Left lung (tissue), 10 donors: ENCODE data around the gene GLYR1. TPM values are rescaled to one million over a fixed set of nuclear protein-coding genes. Genes with fewer than 3 reads are reported as not detected.

ENCODE experiments used
- ATAC-seq: fragments of 200-7000 bp; cut with Tn5 transposase; one replicate; pipeline ENCODE4 v1.9.1; 2020; ENCODE audit warnings: moderate library complexity
- DNase-seq, 4 donors: peaks; one replicate each; pipeline ENCODE4 v3.0.0-alpha.2; 2013 to 2020
- H3K27ac ChIP-seq, 2 donors: fragments of 200-600 bp; sonication (generic) in 1 of 2; one replicate each; pipeline versions ENCODE4 v1.5.0 to v1.8.0; 2020 to 2021
- H3K27me3 ChIP-seq, 2 donors: fragments of 200-600 bp; sonication (generic) in 1 of 2; one replicate each; pipeline versions ENCODE4 v1.5.0 to v1.8.0; 2020 to 2021
- H3K36me3 ChIP-seq, 2 donors: fragments of 200-600 bp; sonication (generic) in 1 of 2; one replicate each; pipeline versions ENCODE4 v1.5.0 to v1.8.0; 2020 to 2021
- H3K4me1 ChIP-seq, 2 donors: fragments of 200-600 bp; one replicate each; pipeline ENCODE4 v1.8.0; 2021
- H3K4me3 ChIP-seq, 2 donors: fragments of 200-600 bp; sonication (generic) in 1 of 2; one replicate each; pipeline versions ENCODE4 v1.5.0 to v1.8.0; 2020 to 2021; ENCODE audit warnings: mild to moderate bottlenecking in 1 of 2
- H3K9me3 ChIP-seq, 2 donors: fragments of 200-600 bp; sonication (generic) in 1 of 2; one replicate each; pipeline versions ENCODE4 v1.5.0 to v1.8.0; 2020 to 2021
- intact Hi-C, 2 donors: fragments of 100-400 bp; cut with DNase I; formaldehyde crosslinking; loops; one replicate each; pipeline versions ENCODE4 v1.11.2 to v1.14.2; 2022
- polyA plus RNA-seq, 6 donors: library from polyadenylated mRNA; unstranded; fragments of 120-200 nt; gene quantifications; one replicate each; pipeline ENCODE4 v1.2.1, GENCODE V29; 2013; ENCODE audit not compliant: insufficient read length in 6 of 6
- total RNA-seq, 2 donors: library from RNA; stranded (reverse); fragmentation: NEBNext Ultra II Directional; extraction: Animal tissue kit (Norgen Biotek cat#: 25700); gene quantifications; one replicate each; pipeline ENCODE4 v1.2.1, GENCODE V29; 2021
- TF ChIP-seq, protein P1 (sequence below), 2 donors: fragments of 200-600 bp; sonication (generic) in 1 of 2; IDR thresholded peaks; one replicate each; pipeline versions ENCODE4 v1.5.0 to v1.8.0; 2021; ENCODE audit warnings: antibody characterized with exemption in 2 of 2
- donor health status: DM: no; HTN: yes; CAD: no.
- donor health status: DM: no; HTN: no; CAD: no.

GLYR1 gene
- total and polyA plus RNA-seq, 8 donors = 65.2 to 128 (median 113) TPM

DNA sequence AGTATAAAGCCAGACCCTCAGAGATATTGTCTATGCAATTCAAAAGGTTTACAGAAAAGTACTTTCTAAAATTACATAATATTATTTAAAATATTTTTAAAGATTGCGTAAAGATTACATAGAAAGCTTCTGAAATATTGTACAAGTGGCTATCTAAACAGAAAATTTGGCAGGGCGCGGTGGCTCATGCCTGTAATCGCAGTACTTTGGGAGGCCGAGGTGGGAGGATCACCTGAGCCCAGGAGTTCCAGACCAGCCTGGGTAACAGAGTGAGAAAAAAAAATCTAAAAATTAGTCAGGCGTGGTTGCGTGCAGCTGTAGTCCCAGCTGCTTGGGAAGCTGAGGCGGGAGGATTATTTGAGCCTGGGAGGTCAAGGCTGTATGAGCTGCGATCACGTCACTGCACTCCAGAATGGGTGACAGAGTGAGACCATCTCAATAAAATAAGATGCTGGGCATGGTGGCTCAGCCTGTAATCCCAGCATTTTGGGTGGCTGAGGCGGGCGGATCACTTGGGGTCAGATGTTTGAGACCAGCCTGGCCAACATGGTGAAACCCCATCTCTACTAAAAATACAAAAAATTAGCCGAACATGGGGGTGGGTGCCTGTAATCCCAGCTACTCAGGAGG lies 18.3 kb upstream of the GLYR1 start:
- ATAC-seq (no peak), DNase-seq (no peak)
- intact Hi-C loops = no loop called here
- H3K9me3 ChIP-seq = no peaks in the 10 kb centered on the region
- peaks cover 0 to 55% of the 10 kb centered on the region in 2 donors for H3K36me3 ChIP-seq
- TF ChIP-seq, protein P1, sequence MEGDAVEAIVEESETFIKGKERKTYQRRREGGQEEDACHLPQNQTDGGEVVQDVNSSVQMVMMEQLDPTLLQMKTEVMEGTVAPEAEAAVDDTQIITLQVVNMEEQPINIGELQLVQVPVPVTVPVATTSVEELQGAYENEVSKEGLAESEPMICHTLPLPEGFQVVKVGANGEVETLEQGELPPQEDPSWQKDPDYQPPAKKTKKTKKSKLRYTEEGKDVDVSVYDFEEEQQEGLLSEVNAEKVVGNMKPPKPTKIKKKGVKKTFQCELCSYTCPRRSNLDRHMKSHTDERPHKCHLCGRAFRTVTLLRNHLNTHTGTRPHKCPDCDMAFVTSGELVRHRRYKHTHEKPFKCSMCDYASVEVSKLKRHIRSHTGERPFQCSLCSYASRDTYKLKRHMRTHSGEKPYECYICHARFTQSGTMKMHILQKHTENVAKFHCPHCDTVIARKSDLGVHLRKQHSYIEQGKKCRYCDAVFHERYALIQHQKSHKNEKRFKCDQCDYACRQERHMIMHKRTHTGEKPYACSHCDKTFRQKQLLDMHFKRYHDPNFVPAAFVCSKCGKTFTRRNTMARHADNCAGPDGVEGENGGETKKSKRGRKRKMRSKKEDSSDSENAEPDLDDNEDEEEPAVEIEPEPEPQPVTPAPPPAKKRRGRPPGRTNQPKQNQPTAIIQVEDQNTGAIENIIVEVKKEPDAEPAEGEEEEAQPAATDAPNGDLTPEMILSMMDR (IDR thresholded peaks at IDR 0.05) = no peak
- H3K4me1 ChIP-seq = peaks cover 0 to 52% of the 10 kb centered on the region in 2 donors
- no peaks in the 10 kb centered on the region for H3K27me3 ChIP-seq
- no peak overlapping the region for H3K4me3 ChIP-seq
- H3K27ac ChIP-seq = no peak overlapping the region

DNA sequence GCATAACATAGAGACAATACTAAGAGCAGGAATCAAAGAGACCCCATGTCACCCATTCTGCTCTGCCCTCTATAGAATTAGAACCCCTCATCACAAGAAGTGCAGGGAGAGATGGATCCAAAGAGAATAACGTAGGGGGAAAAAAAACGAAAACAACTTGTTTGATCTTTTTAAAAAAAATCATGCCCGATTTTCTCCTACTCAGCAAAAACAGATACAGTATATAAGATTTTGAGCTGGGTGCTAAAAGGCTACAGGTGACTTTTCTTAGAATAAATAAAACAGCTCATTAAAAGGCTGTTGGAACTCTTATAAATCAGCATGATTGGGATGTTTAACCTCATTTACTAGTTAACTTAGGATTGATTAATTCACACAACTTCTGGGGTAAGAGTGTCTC lies 17.6 kb upstream of the GLYR1 start:
- Histone ChIP-seq H3K9me3 (no peaks in the 10 kb centered on the region), H3K4me3 (no peak overlapping the region), H3K27ac (peak overlapping the region in 1 of 2 donors; percentile 71), H3K4me1 (peaks cover 0 to 51% of the 10 kb centered on the region in 2 donors), H3K36me3 (peaks cover 0 to 55% of the 10 kb centered on the region in 2 donors), H3K27me3 (no peaks in the 10 kb centered on the region)
- DNase-seq = no peak
- intact Hi-C loops = no loop called here
- TF ChIP-seq, protein P1 (IDR thresholded peaks at IDR 0.05) = no peak
- ATAC-seq = no peak

DNA sequence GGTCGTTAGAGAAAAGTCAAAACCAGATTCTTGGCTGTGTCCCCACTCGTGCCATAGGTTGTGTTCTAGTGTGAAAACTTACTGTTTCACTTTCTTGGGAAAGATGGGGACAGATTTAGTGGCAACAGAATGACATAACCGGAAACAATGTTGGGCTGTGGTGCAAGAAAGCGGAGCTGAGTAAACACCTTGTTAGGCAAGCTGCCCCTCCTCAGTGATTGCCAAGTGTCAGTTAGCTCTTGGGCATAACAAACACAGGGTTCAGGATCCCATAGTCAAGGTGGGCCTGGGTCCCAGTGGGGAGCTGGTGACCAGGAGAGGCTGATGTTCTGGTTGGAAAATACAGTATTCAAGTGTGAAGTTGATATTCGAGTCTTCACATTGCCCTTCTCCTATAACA lies 15.6 kb upstream of the GLYR1 start:
- peak overlapping the region in 1 of 2 donors; percentile 71 for H3K27ac ChIP-seq
- no peak overlapping the region for H3K4me3 ChIP-seq
- no peaks in the 10 kb centered on the region for H3K9me3 ChIP-seq
- DNase-seq = no peak
- ATAC-seq = peak; percentile 71
- peaks cover 0 to 61% of the 10 kb centered on the region in 2 donors for H3K36me3 ChIP-seq
- peaks cover 0 to 44% of the 10 kb centered on the region in 2 donors for H3K4me1 ChIP-seq
- H3K27me3 ChIP-seq = no peaks in the 10 kb centered on the region
- intact Hi-C loops = no loop called here
- TF ChIP-seq, protein P1 (IDR thresholded peaks at IDR 0.05) = no peak

- no peak overlapping the region for H3K4me3 ChIP-seq
- no peaks in the 10 kb centered on the region for H3K27me3 ChIP-seq
- no peak for ATAC-seq
- peaks cover 0 to 44% of the 10 kb centered on the region in 2 donors for H3K4me1 ChIP-seq
- H3K9me3 ChIP-seq = no peaks in the 10 kb centered on the region
- peaks cover 0 to 67% of the 10 kb centered on the region in 2 donors for H3K36me3 ChIP-seq
- no peak overlapping the region for H3K27ac ChIP-seq
- intact Hi-C loops = no loop called here
- no peak for DNase-seq
- TF ChIP-seq, protein P1 (IDR thresholded peaks at IDR 0.05) = no peak
These were observed 13.7 kb upstream of the GLYR1 start for GRCh38 chr16:4860727-4861342.

DNA sequence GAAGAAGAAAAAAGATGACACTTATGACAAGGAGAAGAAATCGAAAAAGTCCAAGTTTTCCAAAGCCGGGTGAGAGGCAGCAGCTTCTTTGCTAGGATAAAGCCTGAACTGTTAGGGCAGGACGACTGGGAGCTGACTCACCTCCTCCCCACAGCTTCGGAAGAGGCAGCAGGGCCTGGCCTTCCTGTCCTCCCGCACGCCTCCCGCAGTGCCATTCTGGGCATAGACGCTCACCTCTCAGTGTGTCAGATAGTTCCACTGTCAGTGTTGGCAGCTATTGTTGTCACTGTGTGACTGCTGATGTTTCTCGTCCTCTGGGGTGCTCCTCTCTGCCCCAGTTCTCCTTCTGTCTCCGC lies 12.8 kb upstream of the GLYR1 start:
- Histone ChIP-seq H3K36me3 (peaks cover 0 to 76% of the 10 kb centered on the region in 2 donors), H3K27ac (no peak overlapping the region), H3K27me3 (no peaks in the 10 kb centered on the region), H3K4me3 (no peak overlapping the region), H3K4me1 (peaks cover 0 to 40% of the 10 kb centered on the region in 2 donors), H3K9me3 (no peaks in the 10 kb centered on the region)
- ATAC-seq = no peak
- intact Hi-C loops = no loop called here
- TF ChIP-seq, protein P1 (IDR thresholded peaks at IDR 0.05) = no peak
- no peak for DNase-seq
